Memory B cell (primary cell): Measurements from ENCODE around the gene COL6A6.

Source experiments
- ATAC-seq: fragments of 150-1000 bp; cut with Tn5 transposase; 2 replicates; pipeline ENCODE4 v1.10.0; 2021; ENCODE audit warnings: low read depth, mild to moderate bottlenecking, moderate library complexity
- DNase-seq, 2 donors: peaks; one replicate each; pipeline ENCODE4 v3.0.0; 2022; ENCODE audit warnings: low spot score in 2 of 2
- H3K27ac Mint-ChIP-seq: one replicate; pipeline ENCODE4 v1.8.0; 2022; ENCODE audit warnings: mild to moderate bottlenecking, moderate library complexity, mixed read lengths
- H3K27me3 Mint-ChIP-seq: one replicate; pipeline ENCODE4 v1.8.0; 2022; ENCODE audit warnings: mixed read lengths
- H3K36me3 Mint-ChIP-seq: one replicate; pipeline ENCODE4 v1.8.0; 2022; ENCODE audit warnings: mild to moderate bottlenecking, mixed read lengths
- H3K4me1 Mint-ChIP-seq: one replicate; pipeline ENCODE4 v1.8.0; 2022; ENCODE audit warnings: mixed read lengths
- H3K4me3 Mint-ChIP-seq: one replicate; pipeline ENCODE4 v1.8.0; 2022; ENCODE audit warnings: mild to moderate bottlenecking, moderate library complexity, mixed read lengths
- H3K9me3 Mint-ChIP-seq: one replicate; pipeline ENCODE4 v1.8.0; 2022; ENCODE audit warnings: mixed read lengths

The COL6A6 gene

GRCh38 chr3:130516645-130517512, at the start of gene COL6A6:
COL6A6 (plus strand) TSS chr3:130517177; CDS start chr3:130560365, 43,188 bp downstream.
- H3K36me3 Mint-ChIP-seq, result no peaks in the 10 kb centered on the region
- ATAC-seq (no peak), DNase-seq (no peak)
- peaks cover 3% of the 10 kb centered on the region for H3K9me3 Mint-ChIP-seq
- H3K27ac Mint-ChIP-seq, result no peak within 1 kb of the TSS
- H3K4me3 Mint-ChIP-seq, result no peak within 1 kb of the TSS
- no peaks in the 10 kb centered on the region for H3K4me1 Mint-ChIP-seq
- H3K27me3 Mint-ChIP-seq, result peaks cover 26% of the 10 kb centered on the region

GRCh38 chr3:130468311-130468710, 48.7 kb upstream of the COL6A6 start:
- Mint-ChIP-seq H3K36me3 (no peaks in the 10 kb centered on the region), H3K4me1 (no peaks in the 10 kb centered on the region), H3K27me3 (peaks cover 8% of the 10 kb centered on the region), H3K9me3 (no peaks in the 10 kb centered on the region), H3K27ac (no peak overlapping the region), H3K4me3 (no peak overlapping the region)
- ATAC-seq, result no peak
- DNase-seq, result no peak

GRCh38 chr3:130470126-130470525, 46.9 kb upstream of the COL6A6 start:
- no peak overlapping the region for H3K4me3 Mint-ChIP-seq
- H3K36me3 Mint-ChIP-seq, result no peaks in the 10 kb centered on the region
- no peak for ATAC-seq
- H3K4me1 Mint-ChIP-seq, result no peaks in the 10 kb centered on the region
- peaks cover 6% of the 10 kb centered on the region for H3K27me3 Mint-ChIP-seq
- no peak for DNase-seq
- peaks cover 3% of the 10 kb centered on the region for H3K9me3 Mint-ChIP-seq
- H3K27ac Mint-ChIP-seq, result no peak overlapping the region

- no peaks in the 10 kb centered on the region for H3K4me1 Mint-ChIP-seq
- H3K4me3 Mint-ChIP-seq, result no peak overlapping the region
- DNase-seq (no peak), ATAC-seq (no peak)
- peaks cover 4% of the 10 kb centered on the region for H3K9me3 Mint-ChIP-seq
- H3K27me3 Mint-ChIP-seq, result peaks cover 5% of the 10 kb centered on the region
- no peak overlapping the region for H3K27ac Mint-ChIP-seq
- no peaks in the 10 kb centered on the region for H3K36me3 Mint-ChIP-seq
Measured at GRCh38 chr3:130473416-130473815, 43.6 kb upstream of the COL6A6 start.

- Mint-ChIP-seq H3K27me3 (no peaks in the 10 kb centered on the region), H3K36me3 (no peaks in the 10 kb centered on the region), H3K4me3 (no peak overlapping the region), H3K9me3 (peaks cover 2% of the 10 kb centered on the region), H3K4me1 (no peaks in the 10 kb centered on the region), H3K27ac (no peak overlapping the region)
- ATAC-seq (no peak), DNase-seq (no peak)
Measured at GRCh38 chr3:130480736-130481135, 36.2 kb upstream of the COL6A6 start.

- ATAC-seq (no peak), DNase-seq (no peak)
- Mint-ChIP-seq H3K27ac (no peak overlapping the region), H3K4me3 (no peak overlapping the region), H3K9me3 (peaks cover 1% of the 10 kb centered on the region), H3K36me3 (no peaks in the 10 kb centered on the region), H3K27me3 (no peaks in the 10 kb centered on the region), H3K4me1 (no peaks in the 10 kb centered on the region)
Measured at GRCh38 chr3:130488288-130488687, 28.7 kb upstream of the COL6A6 start.

- no peak for ATAC-seq
- no peak for DNase-seq
- peaks cover 1% of the 10 kb centered on the region for H3K9me3 Mint-ChIP-seq
Measured at GRCh38 chr3:130488769-130489450, 28.1 kb upstream of the COL6A6 start.

GRCh38 chr3:130490241-130490640, 26.7 kb upstream of the COL6A6 start:
- H3K9me3 Mint-ChIP-seq, result peaks cover 1% of the 10 kb centered on the region
- no peaks in the 10 kb centered on the region for H3K27me3 Mint-ChIP-seq
- no peak overlapping the region for H3K27ac Mint-ChIP-seq
- H3K36me3 Mint-ChIP-seq, result no peaks in the 10 kb centered on the region
- H3K4me3 Mint-ChIP-seq, result no peak overlapping the region
- no peaks in the 10 kb centered on the region for H3K4me1 Mint-ChIP-seq
- ATAC-seq, result no peak
- DNase-seq, result no peak

More at GRCh38 chr3:130488769-130489450, 28.1 kb upstream of the COL6A6 start:
- Mint-ChIP-seq H3K27me3 (no peaks in the 10 kb centered on the region), H3K36me3 (no peaks in the 10 kb centered on the region), H3K4me1 (no peaks in the 10 kb centered on the region), H3K27ac (no peak overlapping the region), H3K4me3 (no peak overlapping the region)

- no peak for ATAC-seq
- H3K9me3 Mint-ChIP-seq, result peaks cover 1% of the 10 kb centered on the region
- no peak for DNase-seq
- H3K4me3 Mint-ChIP-seq, result no peak overlapping the region
- no peaks in the 10 kb centered on the region for H3K4me1 Mint-ChIP-seq
- no peak overlapping the region for H3K27ac Mint-ChIP-seq
- no peaks in the 10 kb centered on the region for H3K27me3 Mint-ChIP-seq
- H3K36me3 Mint-ChIP-seq, result no peaks in the 10 kb centered on the region
Measured at GRCh38 chr3:130491431-130491830, 25.5 kb upstream of the COL6A6 start.

- no peaks in the 10 kb centered on the region for H3K9me3 Mint-ChIP-seq
- ATAC-seq (no peak), DNase-seq (no peak)
- peaks cover 2% of the 10 kb centered on the region for H3K27me3 Mint-ChIP-seq
- no peaks in the 10 kb centered on the region for H3K36me3 Mint-ChIP-seq
- H3K4me1 Mint-ChIP-seq, result no peaks in the 10 kb centered on the region
- H3K27ac Mint-ChIP-seq, result no peak overlapping the region
- H3K4me3 Mint-ChIP-seq, result no peak overlapping the region
Measured at GRCh38 chr3:130504701-130505100, 12.3 kb upstream of the COL6A6 start.

GRCh38 chr3:130506031-130506430, 10.9 kb upstream of the COL6A6 start:
- Mint-ChIP-seq H3K27me3 (peaks cover 2% of the 10 kb centered on the region), H3K36me3 (no peaks in the 10 kb centered on the region), H3K27ac (no peak overlapping the region), H3K4me1 (no peaks in the 10 kb centered on the region), H3K4me3 (no peak overlapping the region), H3K9me3 (no peaks in the 10 kb centered on the region)
- ATAC-seq (no peak), DNase-seq (no peak)

GRCh38 chr3:130507746-130508145, 9.2 kb upstream of the COL6A6 start:
- peaks cover 4% of the 10 kb centered on the region for H3K27me3 Mint-ChIP-seq

GRCh38 chr3:130509008-130509407, 8.0 kb upstream of the COL6A6 start:
- DNase-seq (no peak), ATAC-seq (no peak)
- no peak overlapping the region for H3K4me3 Mint-ChIP-seq
- peaks cover 3% of the 10 kb centered on the region for H3K9me3 Mint-ChIP-seq
- peaks cover 4% of the 10 kb centered on the region for H3K27me3 Mint-ChIP-seq
- no peaks in the 10 kb centered on the region for H3K36me3 Mint-ChIP-seq
- H3K4me1 Mint-ChIP-seq, result no peaks in the 10 kb centered on the region
- no peak overlapping the region for H3K27ac Mint-ChIP-seq

More at GRCh38 chr3:130507746-130508145, 9.2 kb upstream of the COL6A6 start:
- DNase-seq (no peak), ATAC-seq (no peak)
- H3K9me3 Mint-ChIP-seq, result peaks cover 3% of the 10 kb centered on the region
- H3K36me3 Mint-ChIP-seq, result no peaks in the 10 kb centered on the region
- H3K27ac Mint-ChIP-seq, result no peak overlapping the region
- no peak overlapping the region for H3K4me3 Mint-ChIP-seq
- no peaks in the 10 kb centered on the region for H3K4me1 Mint-ChIP-seq

- no peak overlapping the region for H3K27ac Mint-ChIP-seq
- peaks cover 3% of the 10 kb centered on the region for H3K9me3 Mint-ChIP-seq
- peaks cover 26% of the 10 kb centered on the region for H3K27me3 Mint-ChIP-seq
- H3K36me3 Mint-ChIP-seq, result no peaks in the 10 kb centered on the region
- H3K4me3 Mint-ChIP-seq, result no peak overlapping the region
- ATAC-seq (no peak), DNase-seq (no peak)
- no peaks in the 10 kb centered on the region for H3K4me1 Mint-ChIP-seq
Measured at GRCh38 chr3:130514681-130515080, 2.3 kb upstream of the COL6A6 start.
